Common myeloid progenitor, CD34-positive (primary cell): ENCODE measurements around the gene MYL12B.

Source experiments
- CTCF ChIA-PET: fragments of 350-600 bp; sonication (Branson Sonifier 250); formaldehyde crosslinking; loops from one replicate; lab custom pipeline; 2021; ENCODE audit warnings: antibody characterized with exemption; lab: Charles Lee
- POLR2A ChIA-PET: fragments of 350-600 bp; sonication (Branson Sonifier 250); formaldehyde crosslinking; loops from one replicate; lab custom pipeline; 2021; ENCODE audit warnings: antibody characterized with exemption; lab: Charles Lee
- DNase-seq, 3 donors: peaks; one replicate each; pipeline versions ENCODE4 v3.0.0 to v3.0.0-alpha.2; 2013
- H3K27ac ChIP-seq, 2 experiments: 1 replicate in 1 of 2; 2 replicates in 1 of 2; pipeline ENCODE4 v1.7.0; 2013; ENCODE audit warnings: inconsistent platforms in 2 of 2, low read length in 2 of 2, mild to moderate bottlenecking in 2 of 2, low read depth in 1 of 2, moderate library complexity in 1 of 2; ENCODE audit not compliant: severe bottlenecking in 2 of 2, insufficient read depth in 1 of 2, poor library complexity in 1 of 2
- H3K27me3 ChIP-seq, 5 experiments: replicated peaks in 2 of 5; 1 replicate in 3 of 5; 2 replicates in 2 of 5; pipeline versions ENCODE4 v1.6.1 to v1.7.0; 2013; ENCODE audit warnings: low read length in 4 of 5, mild to moderate bottlenecking in 2 of 5, moderate library complexity in 2 of 5, inconsistent platforms in 1 of 5; ENCODE audit not compliant: insufficient read depth in 5 of 5, control insufficient read depth in 4 of 5
- H3K36me3 ChIP-seq, 4 experiments: 1 replicate in 2 of 4; 2 replicates in 2 of 4; pipeline versions ENCODE4 v1.6.1 to v1.7.0; 2013; ENCODE audit warnings: low read length in 3 of 4, control low read depth in 1 of 4, mild to moderate bottlenecking in 1 of 4; ENCODE audit not compliant: control insufficient read depth in 4 of 4, insufficient read depth in 4 of 4
- H3K4me1 ChIP-seq, 4 experiments: 1 replicate in 3 of 4; 2 replicates in 1 of 4; pipeline versions ENCODE4 v1.6.1 to v1.7.1; 2013; ENCODE audit warnings: low read length in 3 of 4, mild to moderate bottlenecking in 3 of 4, control low read depth in 1 of 4, inconsistent platforms in 1 of 4, moderate library complexity in 1 of 4; ENCODE audit not compliant: control insufficient read depth in 4 of 4, insufficient read depth in 4 of 4; ENCODE audit errors: control extremely low read depth in 1 of 4
- H3K4me3 ChIP-seq, 7 experiments: 1 replicate in 4 of 7; 2 replicates in 3 of 7; pipeline versions ENCODE4 v1.5.1 to v1.7.0; 2013; ENCODE audit warnings: mild to moderate bottlenecking in 7 of 7, low read length in 6 of 7, moderate library complexity in 6 of 7, inconsistent platforms in 2 of 7, low read depth in 2 of 7, control low read depth in 1 of 7; ENCODE audit not compliant: insufficient read depth in 4 of 7, control insufficient read depth in 1 of 7; ENCODE audit errors: extremely low read depth in 1 of 7
- H3K9me3 ChIP-seq, 5 experiments: 1 replicate in 4 of 5; 2 replicates in 1 of 5; pipeline versions ENCODE4 v1.6.1 to v1.7.1; 2013; ENCODE audit warnings: low read length in 4 of 5, mild to moderate bottlenecking in 2 of 5, inconsistent platforms in 1 of 5, low read depth in 1 of 5, moderate library complexity in 1 of 5; ENCODE audit not compliant: control insufficient read depth in 4 of 5, insufficient read depth in 2 of 5; ENCODE audit errors: control extremely low read depth in 1 of 5
- WGBS: methylation state at CpG from one replicate; pipeline ENCODE4 v1.1.5; 2013; ENCODE audit not compliant: insufficient coverage; 5-methylcytosine and 5-hydroxymethylcytosine counted together

The MYL12B gene

GRCh38 chr18:3223356-3223755 is 38.6 kb upstream of the MYL12B start:
- Histone ChIP-seq H3K36me3 (no peaks in the 10 kb centered on the region), H3K27ac (no peak overlapping the region), H3K4me1 (peaks cover 0 to 12% (median 6%) of the 10 kb centered on the region in 4 experiments), H3K27me3 (no peaks in the 10 kb centered on the region), H3K9me3 (no peaks in the 10 kb centered on the region), H3K4me3 (no peak overlapping the region)
- POLR2A ChIA-PET: no interaction called here
- CTCF ChIA-PET: interaction anchor here (0.7 to 1.5 kb wide), 5 partner anchors 22 to 251 kb away, joined by 3 to 6 read pairs (median 3); partner anchors contain the start of gene MYL12A
- DNase-seq: no peak
- no CpG with 5 or more reads among the region's 1 CpG for WGBS

GRCh38 chr18:3224223-3224622 is 37.7 kb upstream of the MYL12B start:
- no peak for DNase-seq
- H3K9me3 ChIP-seq: no peaks in the 10 kb centered on the region
- ChIA-PET POLR2A (no interaction called here), CTCF (interaction anchor here (1.5 kb wide), 1 partner anchor 24 kb away, joined by 6 read pairs; the partner anchor contains the start of gene MYL12A)
- no peaks in the 10 kb centered on the region for H3K36me3 ChIP-seq
- peaks cover 0 to 12% (median 6%) of the 10 kb centered on the region in 4 experiments for H3K4me1 ChIP-seq
- no peak overlapping the region for H3K27ac ChIP-seq
- H3K4me3 ChIP-seq: no peak overlapping the region
- no peaks in the 10 kb centered on the region for H3K27me3 ChIP-seq
- WGBS: 100% methylated on average over 1 of the region's 3 CpGs

GRCh38 chr18:3225588-3225987 is 36.3 kb upstream of the MYL12B start:
- no peak for DNase-seq
- H3K27ac ChIP-seq: no peak overlapping the region
- ChIA-PET CTCF (interaction anchor here (1.2 kb wide), 2 partner anchors 9 to 13 kb away, joined by 3 read pairs; no protein-coding TSS in a partner anchor), POLR2A (no interaction called here)
- H3K36me3 ChIP-seq: no peaks in the 10 kb centered on the region
- 91% methylated on average over 2 of the region's 3 CpGs for WGBS
- H3K9me3 ChIP-seq: no peaks in the 10 kb centered on the region
- no peak overlapping the region for H3K4me3 ChIP-seq
- H3K4me1 ChIP-seq: peaks cover 0 to 12% (median 6%) of the 10 kb centered on the region in 4 experiments
- H3K27me3 ChIP-seq: no peaks in the 10 kb centered on the region

GRCh38 chr18:3226048-3226447 is 35.9 kb upstream of the MYL12B start:
- no peaks in the 10 kb centered on the region for H3K36me3 ChIP-seq
- whole genome bisulfite sequencing: 93% methylated on average over 6 of the region's 6 CpGs
- H3K9me3 ChIP-seq: no peaks in the 10 kb centered on the region
- H3K4me3 ChIP-seq: no peak overlapping the region
- H3K27ac ChIP-seq: no peak overlapping the region
- ChIA-PET CTCF (interaction anchor here (1.2 kb wide), 2 partner anchors 10 to 13 kb away, joined by 3 read pairs; no protein-coding TSS in a partner anchor), POLR2A (no interaction called here)
- no peaks in the 10 kb centered on the region for H3K27me3 ChIP-seq
- DNase-seq: no peak
- peaks cover 0 to 12% (median 6%) of the 10 kb centered on the region in 4 experiments for H3K4me1 ChIP-seq

GRCh38 chr18:3230401-3231334 is 31.3 kb upstream of the MYL12B start:
- Histone ChIP-seq H3K36me3 (no peaks in the 10 kb centered on the region), H3K4me1 (no peaks in the 10 kb centered on the region), H3K27ac (no peak overlapping the region), H3K9me3 (no peaks in the 10 kb centered on the region), H3K4me3 (no peak overlapping the region), H3K27me3 (no peaks in the 10 kb centered on the region)
- WGBS: 95% methylated on average over 6 of the region's 9 CpGs
- CTCF ChIA-PET: no interaction called here
- POLR2A ChIA-PET: no interaction called here
- peak in 2 of 3 donors; percentile 23 to 32 for DNase-seq

DNA sequence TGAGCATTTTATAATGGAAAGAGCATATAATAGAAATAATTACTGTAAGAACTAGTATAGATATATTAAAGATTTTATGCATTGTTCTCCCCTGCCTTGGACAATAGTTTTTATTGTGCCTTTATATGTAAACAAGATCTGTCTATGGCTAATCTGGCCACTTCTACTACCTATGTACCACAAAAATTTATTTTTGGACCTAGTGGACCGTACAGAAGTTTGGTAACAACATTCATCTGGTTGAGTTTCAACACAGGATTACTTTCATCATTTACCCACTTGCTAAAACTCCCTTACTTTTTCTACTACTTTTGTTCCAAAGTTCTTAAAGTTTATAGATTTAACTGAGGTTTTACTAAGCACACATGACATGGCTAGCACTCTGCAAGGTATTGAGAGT is 28.9 kb upstream of the MYL12B start:
- no CpG with 5 or more reads among the region's 1 CpG for WGBS
- no peaks in the 10 kb centered on the region for H3K9me3 ChIP-seq
- ChIA-PET POLR2A (no interaction called here), CTCF (no interaction called here)
- no peak overlapping the region for H3K4me3 ChIP-seq
- no peaks in the 10 kb centered on the region for H3K36me3 ChIP-seq
- no peaks in the 10 kb centered on the region for H3K4me1 ChIP-seq
- no peak for DNase-seq
- H3K27me3 ChIP-seq: no peaks in the 10 kb centered on the region
- H3K27ac ChIP-seq: no peak overlapping the region
